Activated CD8-positive, alpha-beta memory T cell treated with anti-CD3 and anti-CD28 coated beads for 24 hours (primary cell): ENCODE data around the gene ACACA.
"Not testable (repeated sequence)": the region's sequence is repeated elsewhere in the genome, so short reads cannot be mapped to it uniquely, and the experiment has no call there.

ENCODE experiments used
- DNase-seq: peaks from one replicate; pipeline ENCODE4 v3.0.0-alpha.2; 2020

Gene ACACA

DNA sequence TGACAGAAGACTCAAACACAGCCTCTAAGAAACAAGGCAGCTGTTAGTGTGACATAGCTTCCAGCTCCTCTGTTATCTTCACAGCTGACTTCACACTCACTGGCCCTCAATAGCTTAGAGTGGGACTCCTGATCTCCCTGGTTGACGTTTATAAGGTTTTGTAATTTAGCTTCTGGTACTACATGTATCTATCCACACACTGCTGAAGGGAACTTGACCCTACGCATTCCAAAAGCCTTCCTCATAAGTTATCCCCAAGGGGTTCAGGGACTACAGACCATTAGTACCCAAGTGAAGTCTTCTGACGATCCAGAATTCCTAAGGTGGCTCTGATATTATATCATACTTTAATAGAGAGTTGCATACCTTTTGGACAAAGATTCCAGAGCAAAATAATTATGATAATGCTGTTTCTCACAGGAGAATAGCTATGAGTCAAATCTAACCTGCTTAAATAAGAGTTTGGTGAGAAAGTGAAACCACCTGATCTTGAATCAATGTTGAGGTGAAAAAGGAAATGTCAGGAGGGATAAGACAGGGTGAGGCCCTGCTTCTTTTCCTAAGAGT, 14.5 kb downstream of the ACACA start:
- no peak for DNase-seq

DNA sequence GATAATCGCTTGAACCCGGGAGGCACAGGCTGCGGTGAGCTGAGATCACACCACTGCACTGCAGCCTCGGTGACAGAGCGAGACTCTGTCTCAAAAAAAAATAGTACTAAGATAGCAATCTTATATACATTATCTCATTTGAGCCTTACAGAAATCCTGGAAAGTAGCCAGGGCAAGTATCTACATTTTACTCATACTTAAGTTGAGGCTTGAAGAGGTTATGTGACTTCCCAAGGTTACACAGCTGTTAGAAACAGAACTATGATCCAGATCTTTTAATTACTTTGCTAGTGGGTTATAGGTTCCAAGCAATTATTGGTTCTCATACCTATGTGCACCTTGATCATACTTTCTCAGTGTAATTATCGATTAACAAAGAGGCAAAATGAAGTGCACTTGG, 15.5 kb downstream of the ACACA start:
- no peak for DNase-seq

DNA sequence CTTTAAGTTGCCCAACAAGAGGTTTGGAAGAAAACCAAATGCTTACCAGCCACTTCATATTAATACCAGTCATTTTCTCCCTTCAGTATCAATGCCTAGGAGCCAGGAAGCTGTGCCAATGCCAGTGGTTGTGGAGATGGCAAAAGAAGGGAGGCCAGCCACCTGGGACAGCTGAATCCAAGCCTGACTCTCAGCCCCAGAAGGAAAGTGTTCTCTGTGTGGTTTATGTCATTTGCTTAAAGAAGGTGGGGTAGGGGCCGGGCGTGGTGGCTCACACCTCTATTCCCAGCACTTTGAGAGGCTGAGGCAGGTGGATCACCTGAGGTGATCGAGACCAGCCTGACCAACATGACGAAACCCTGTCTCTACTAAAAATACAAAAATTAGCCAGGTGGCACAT, 17.5 kb downstream of the ACACA start:
- DNase-seq = no peak

- DNase-seq = no peak
Observed at GRCh38 chr17:37388266-37388665, 18.4 kb downstream of the ACACA start.

GRCh38 chr17:37386462-37386861, 20.2 kb downstream of the ACACA start:
- DNase-seq = no peak

GRCh38 chr17:37385474-37385990, 21.1 kb downstream of the ACACA start:
- no peak for DNase-seq

GRCh38 chr17:37384560-37385149, 22.0 kb downstream of the ACACA start:
- no peak for DNase-seq

DNA sequence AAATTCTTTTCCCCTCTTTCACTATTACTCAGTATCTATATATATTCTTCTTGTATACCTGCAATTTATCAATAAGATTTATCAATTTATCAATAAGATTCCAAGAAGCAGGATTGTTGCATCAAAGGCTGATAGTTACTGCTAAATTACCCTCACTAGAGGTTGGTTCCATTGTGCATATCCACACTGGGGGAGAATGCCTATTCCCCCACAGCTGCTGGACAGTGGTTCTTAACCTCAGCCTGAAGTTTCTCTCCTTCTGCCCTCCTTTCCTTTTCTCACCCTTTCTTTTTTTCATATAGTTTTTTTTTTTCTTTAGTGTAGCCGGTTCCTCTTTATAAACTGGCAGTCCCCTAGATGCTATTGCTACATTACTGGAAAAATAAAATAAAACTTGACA, 24.6 kb downstream of the ACACA start:
- no peak for DNase-seq

- DNase-seq = no peak
Observed at GRCh38 chr17:37375706-37376105, 30.9 kb downstream of the ACACA start, which contains the start of gene C17orf78. TSS of gene C17orf78 (plus strand) at chr17:37375985. CDS start at chr17:37376093, 108 bp downstream.

GRCh38 chr17:37373530-37374159, 33.0 kb downstream of the ACACA start:
- DNase-seq = peak; percentile 77

- no peak for DNase-seq
Observed at GRCh38 chr17:37368577-37368976, 38.1 kb downstream of the ACACA start.

GRCh38 chr17:37365589-37365988, 41.0 kb downstream of the ACACA start:
- DNase-seq = no peak

GRCh38 chr17:37361543-37361942, 45.1 kb downstream of the ACACA start:
- DNase-seq = no peak

DNA sequence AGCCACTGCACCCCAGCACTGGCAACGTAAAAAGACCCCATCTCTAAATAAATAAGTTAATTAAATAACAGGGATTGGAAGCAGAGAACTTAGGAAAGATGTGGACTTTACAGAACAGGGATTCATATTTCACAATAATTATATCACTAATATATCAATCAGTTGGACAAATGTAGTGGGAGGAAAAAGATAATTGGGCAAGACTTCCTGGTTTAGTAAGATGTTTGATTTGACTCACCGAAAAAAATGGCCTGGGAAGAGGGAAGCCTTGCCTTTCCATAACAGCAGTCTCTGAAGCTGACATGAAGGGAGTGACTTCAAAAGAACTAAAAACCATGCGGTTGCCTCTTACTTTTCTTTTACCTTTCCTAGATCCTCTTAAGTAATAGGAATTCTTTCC, 46.0 kb downstream of the ACACA start:
- no peak for DNase-seq

DNA sequence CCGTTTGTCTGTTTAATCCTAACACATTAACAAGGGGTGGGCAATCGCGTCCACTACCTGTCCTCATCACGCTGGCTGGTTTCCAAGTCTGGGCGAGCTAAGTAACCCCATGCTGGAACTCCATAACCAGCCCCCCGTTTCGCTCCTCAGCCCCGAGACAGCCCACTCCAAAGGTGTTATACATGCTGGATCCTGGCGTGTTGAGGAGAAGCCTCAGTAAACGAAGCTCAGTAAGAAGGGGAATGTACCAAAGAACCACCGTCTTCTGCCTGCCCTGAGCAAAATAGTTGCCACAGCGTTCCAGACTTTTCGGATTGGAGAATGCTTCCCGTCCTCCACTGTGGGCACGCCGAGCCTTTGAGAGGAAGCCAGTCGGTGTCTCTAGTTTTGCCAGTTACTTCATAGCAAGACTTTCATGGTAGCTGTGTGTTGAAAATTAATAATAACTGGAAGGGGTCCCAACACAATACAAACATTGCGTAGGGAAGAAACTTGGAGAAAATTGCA, 46.9 kb downstream of the ACACA start:
- DNase-seq = no peak

GRCh38 chr17:37358830-37359681, 47.6 kb downstream of the ACACA start:
- DNase-seq = peak; percentile 95

DNA sequence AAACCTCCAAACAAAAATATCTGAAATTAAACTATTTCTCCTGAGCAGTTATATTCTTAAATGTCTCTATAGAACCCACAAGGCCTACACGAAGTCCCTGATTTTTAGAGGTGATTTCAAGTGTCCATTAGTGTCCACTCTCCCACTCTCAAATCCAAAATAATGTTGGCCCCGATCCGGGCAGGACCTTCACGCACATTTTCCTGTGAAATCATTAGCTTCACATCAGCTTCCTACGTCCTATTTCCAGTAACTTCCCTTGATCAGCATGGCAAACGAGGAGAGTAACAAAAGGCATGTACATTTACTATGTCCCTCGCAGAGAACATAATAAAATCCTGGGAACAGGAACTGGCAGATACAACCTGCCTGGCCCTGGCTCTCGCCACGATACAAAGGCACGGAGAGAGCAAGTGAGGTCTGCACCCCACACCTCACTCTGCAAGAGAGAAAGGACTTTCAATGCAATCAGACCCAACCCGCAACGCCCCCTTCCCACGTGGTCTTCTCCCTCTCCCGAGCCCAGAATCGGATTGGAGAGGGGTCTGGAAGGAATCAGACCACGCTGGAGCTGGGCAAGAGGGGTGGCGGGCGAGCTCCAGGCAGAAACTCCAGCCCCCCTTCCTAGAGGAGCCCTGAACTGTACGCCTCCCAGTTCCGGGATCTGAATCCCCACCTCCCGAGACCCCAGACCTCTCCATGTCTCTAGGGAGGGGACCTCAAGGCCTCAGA, 48.4 kb downstream of the ACACA start:
- peak; percentile 76 for DNase-seq

DNA sequence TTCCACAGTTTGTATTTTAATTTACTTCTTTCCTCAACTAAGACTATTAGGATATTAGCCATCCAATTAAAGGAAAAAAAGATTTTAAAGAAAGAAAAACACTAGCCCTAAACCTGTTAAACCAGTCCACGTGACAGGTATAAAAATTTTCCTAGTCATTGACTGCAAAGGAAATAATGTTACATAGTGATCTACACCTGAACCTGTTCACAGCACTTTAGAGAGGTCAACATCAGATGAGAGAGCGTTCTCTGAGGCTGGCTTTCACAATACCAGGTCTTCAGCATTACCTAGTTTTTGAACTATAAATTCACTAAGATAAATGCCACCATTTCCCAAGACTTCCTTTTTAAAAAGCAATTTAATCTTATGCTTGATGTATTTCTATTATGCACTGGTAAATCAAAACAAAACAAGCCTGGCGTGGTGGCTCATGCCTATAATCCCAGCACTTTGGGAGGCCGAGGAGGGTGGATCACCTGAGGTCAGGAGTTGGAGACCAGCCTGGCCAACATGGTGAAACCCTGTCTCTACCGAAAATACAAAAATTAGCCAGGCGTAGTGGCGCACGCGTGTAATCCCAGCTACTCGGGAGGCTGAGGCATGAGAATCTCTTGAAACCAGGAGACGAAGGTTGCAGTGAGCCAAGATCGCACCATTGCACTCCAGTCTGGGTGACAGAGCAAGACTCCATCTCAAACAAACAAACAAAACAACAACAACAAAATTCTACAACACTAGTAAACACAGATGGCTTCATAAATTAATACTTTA, 49.7 kb downstream of the ACACA start:
- not testable (repeated sequence) for DNase-seq

- DNase-seq = not testable (repeated sequence)
Observed at GRCh38 chr17:37346863-37347402, 59.7 kb downstream of the ACACA start.

DNA sequence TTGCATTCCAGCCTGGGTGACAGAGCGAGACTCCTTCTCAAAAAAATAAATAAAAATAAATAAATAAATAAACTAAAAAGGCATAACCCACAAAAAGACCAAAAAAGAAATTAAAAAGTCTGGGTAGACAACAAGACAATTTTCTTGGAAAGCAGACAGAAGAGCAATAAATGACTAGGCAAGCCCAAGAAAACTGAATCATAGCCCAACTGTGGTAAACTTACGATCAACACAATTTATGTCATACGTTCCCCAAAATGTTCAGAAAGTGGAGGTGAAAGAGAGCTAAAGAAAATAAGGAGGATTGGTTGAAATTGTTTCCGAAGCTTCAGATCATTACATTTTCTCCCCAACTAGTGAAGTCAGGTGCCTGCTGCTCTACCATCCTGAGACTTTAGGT, 62.1 kb downstream of the ACACA start:
- no peak for DNase-seq

DNA sequence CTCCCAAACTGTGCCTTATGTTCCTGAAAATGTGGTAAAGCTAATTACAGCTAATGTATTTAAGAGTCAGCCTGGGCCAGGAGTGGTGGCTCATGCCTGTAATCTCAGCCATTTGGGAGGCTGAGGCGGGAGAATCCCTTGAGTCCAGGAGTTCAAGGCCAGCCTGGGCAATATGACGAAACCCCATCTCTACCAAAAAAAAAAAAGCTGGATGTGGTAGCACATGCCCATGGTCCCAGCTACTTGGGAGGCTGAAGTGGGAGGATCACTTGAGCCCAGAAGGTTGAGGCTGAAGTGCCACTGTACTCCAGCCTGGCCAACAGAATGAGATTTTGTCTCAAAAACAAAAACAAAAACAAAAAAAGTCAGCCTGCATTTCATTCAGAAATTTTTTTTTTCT, 64.0 kb downstream of the ACACA start:
- no peak for DNase-seq
